Ectodermal cell (in vitro differentiated cells): ENCODE results near the gene CYP3A4.

Experiments
- H3K27ac ChIP-seq: 2 replicates; pipeline ENCODE4 v1.7.0; 2013; ENCODE audit warnings: mild to moderate bottlenecking, low read depth, low read length; ENCODE audit not compliant: insufficient read depth, poor library complexity, severe bottlenecking
- H3K27me3 ChIP-seq: 2 replicates; pipeline ENCODE4 v1.7.0; 2013; ENCODE audit warnings: mild to moderate bottlenecking, low read length; ENCODE audit not compliant: insufficient read depth, control insufficient read depth, poor library complexity, severe bottlenecking
- H3K36me3 ChIP-seq: one replicate; pipeline ENCODE4 v1.7.0; 2013; ENCODE audit warnings: low read length; ENCODE audit not compliant: control insufficient read depth, insufficient read depth
- H3K4me1 ChIP-seq: one replicate; pipeline ENCODE4 v1.7.0; 2013; ENCODE audit warnings: low read length; ENCODE audit not compliant: control insufficient read depth, insufficient read depth
- H3K4me3 ChIP-seq: 2 replicates; pipeline ENCODE4 v1.7.0; 2013; ENCODE audit warnings: low read depth, low read length, control low read depth; ENCODE audit not compliant: insufficient read depth
- H3K9me3 ChIP-seq: 2 replicates; pipeline ENCODE4 v1.7.0; 2013; ENCODE audit warnings: mild to moderate bottlenecking, low read length, moderate library complexity; ENCODE audit not compliant: control insufficient read depth
- WGBS, 2 experiments: methylation state at CpG; one replicate each; pipeline ENCODE4 v1.1.7; 2013; ENCODE audit warnings: missing lambda C conversion rate in 2 of 2; 5-methylcytosine and 5-hydroxymethylcytosine counted together

Gene CYP3A4

DNA sequence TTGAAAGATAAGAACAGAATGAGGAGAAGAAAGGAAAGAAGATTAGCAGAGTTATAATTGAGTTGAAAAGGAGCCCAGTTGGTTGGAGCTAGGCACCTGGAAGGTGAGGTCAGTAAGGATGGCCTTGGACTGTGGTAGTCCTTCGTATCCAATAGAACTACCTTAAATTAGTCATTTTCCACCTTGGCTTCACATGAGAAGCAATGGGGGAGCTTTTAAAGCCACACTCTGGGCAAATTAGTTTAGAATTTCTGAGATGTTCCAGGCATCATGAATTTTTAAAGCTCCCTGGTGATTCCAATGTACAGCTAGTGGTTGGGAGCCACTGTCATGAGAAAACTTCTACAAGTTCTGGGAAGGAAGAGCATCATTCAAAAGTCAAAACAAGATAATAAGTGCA is 76.9 kb downstream of the CYP3A4 start:
- WGBS, 2 experiments = 82 to 83% methylated on average over 1 of the region's 1 CpG

More for the DNA sequence above, 76.9 kb downstream of the CYP3A4 start:
- no peak overlapping the region for H3K4me3 ChIP-seq
- no peaks in the 10 kb centered on the region for H3K36me3 ChIP-seq
- H3K27me3 ChIP-seq = no peaks in the 10 kb centered on the region
- H3K27ac ChIP-seq = no peak overlapping the region
- H3K9me3 ChIP-seq = no peaks in the 10 kb centered on the region
- H3K4me1 ChIP-seq = no peaks in the 10 kb centered on the region
